ENCODE results near the gene SLC34A3. TPM values are rescaled to one million over a fixed set of nuclear protein-coding genes. Genes with fewer than 3 reads are reported as not detected.

SLC34A3 gene
- 10 to 100 TPM; 10.3 to 12.1 (median 11.4) TPM for polyA plus RNA-seq (ENCODE audit: insufficient read length in 3 of 3)
- long read RNA-seq, donor 1 = 0 reads
- long read RNA-seq, donor 2 = 0 reads
- long read RNA-seq, donor 3 = 0 reads
- long read RNA-seq, donor 4 = 0 reads
- long read RNA-seq, donor 5 = 0 reads
- long read RNA-seq, donor 6 = 0 reads
- long read RNA-seq, donor 7 = 0 reads
- long read RNA-seq, donor 8 = 0 reads
- long read RNA-seq, donor 9 = 0 reads
- long read RNA-seq, donor 10 = 0 reads
- long read RNA-seq, donor 11 = 0 reads
- long read RNA-seq, donor 12 = 0 reads
- long read RNA-seq, donor 13 = 0 reads
- long read RNA-seq, donor 14 = 0 reads
- long read RNA-seq, donor 15, partial matches to known transcripts = 0 of 1 reads
- long read RNA-seq, donor 15, other reads (novel, unspliced or antisense) = 0 of 1 reads
- long read RNA-seq, donor 16, partial matches to known transcripts = 0 of 1 reads
- long read RNA-seq, donor 16, other reads (novel, unspliced or antisense) = 0 of 1 reads

DNA sequence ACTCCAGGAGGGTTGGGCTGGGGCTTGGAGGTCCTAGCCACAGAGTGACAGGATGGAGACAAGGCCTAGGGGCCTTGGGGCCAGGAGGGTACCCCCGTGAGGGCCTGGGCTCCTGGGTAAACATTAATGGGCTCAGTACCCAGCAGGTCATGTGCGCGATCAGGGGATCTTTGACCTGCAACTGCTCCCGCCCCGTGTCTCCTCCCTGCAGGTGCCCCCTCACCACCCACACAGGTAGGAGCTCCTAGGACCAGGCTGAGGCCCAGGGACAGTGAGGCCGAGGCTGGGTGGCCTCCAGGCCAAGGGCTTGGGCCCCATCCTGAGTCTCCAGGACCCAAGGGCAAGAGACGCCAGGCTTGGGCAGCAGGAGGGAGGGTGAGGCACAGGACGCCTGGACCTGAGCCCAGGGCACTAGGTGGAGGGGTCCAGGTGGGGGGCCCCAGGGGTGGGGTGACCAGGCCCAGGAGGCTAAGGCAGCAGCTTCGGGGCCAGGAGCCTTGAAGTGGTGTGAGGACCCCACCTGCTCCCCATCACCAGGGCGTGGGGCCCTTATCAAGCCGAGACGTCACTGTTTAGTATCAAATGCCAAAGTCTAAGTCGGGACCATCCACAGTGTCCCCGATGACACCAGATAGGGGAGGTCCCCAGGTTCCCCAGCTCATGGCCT, at the start of gene SLC34A3:
TSS of gene SLC34A3 (plus strand) at position 197 of the 667 bp plus-strand sequence. CDS start 802 bp downstream, outside the sequence.
- no peak for DNase-seq

GRCh38 chr9:137181680-137182079, 49.0 kb upstream of the SLC34A3 start:
- DNase-seq = no peak

DNA sequence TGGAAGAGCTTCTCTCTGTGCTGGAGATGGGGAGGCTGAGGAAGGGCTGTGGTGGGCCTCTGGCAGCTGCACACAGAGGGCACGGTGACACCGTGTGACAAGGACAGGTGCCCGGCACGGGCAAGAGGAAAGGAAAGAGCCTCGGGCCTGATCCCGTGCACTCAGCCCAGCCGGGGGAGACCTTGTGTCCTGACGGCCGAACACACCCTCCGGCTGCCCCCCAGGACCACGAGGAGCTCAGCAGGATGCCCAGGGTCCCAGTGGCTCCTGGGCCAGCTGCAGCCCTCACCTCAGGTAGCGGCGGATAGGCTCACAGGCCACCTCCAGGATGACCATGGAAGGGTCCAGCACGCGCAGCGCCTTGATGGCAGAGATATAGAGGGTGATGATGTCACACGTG, 47.9 kb upstream of the SLC34A3 start:
- no peak for DNase-seq

- DNase-seq = no peak
Measured at GRCh38 chr9:137183980-137184595, 46.6 kb upstream of the SLC34A3 start.

DNA sequence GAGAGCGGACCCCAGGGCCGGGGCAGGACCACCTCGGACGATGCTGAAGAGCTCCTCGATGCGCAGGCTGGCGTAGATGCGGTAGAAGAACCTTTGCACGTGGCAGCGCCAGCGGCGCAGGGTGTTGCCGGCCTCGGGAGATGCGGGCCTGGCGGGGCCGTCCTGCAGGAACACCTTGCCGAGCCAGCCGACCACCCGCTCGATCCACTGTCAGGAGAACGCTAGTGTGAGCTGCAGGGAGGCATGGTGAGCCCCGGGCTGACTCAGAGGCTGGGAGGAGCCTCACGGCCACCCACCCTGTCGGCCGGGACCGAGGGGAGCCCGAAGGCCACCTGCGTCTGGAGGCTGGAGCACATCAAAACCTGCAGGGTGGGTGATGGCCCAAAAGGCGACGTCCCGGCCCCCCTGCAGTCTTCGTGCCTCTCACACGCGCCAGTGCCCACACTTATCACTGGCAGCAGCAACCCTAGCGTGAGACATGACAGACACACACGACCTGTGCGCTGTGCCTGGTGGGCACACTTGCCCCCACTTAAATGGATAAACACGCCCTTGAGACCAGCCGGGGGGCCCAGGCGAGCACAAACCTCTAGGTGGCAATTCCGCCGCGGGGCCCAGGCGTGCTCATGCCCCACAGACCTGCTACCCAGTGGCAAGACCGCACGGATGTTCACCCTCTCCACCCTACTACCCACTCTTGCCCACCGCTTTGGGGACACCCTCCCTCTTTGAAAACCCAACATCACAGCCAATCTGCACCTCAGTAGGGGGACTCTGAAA, 45.6 kb upstream of the SLC34A3 start:
- DNase-seq = no peak

GRCh38 chr9:137185921-137186320, 44.8 kb upstream of the SLC34A3 start:
- DNase-seq = no peak

- DNase-seq = no peak
Measured at GRCh38 chr9:137186385-137186784, 44.3 kb upstream of the SLC34A3 start.

GRCh38 chr9:137187386-137187785, 43.3 kb upstream of the SLC34A3 start:
- no peak for DNase-seq

DNA sequence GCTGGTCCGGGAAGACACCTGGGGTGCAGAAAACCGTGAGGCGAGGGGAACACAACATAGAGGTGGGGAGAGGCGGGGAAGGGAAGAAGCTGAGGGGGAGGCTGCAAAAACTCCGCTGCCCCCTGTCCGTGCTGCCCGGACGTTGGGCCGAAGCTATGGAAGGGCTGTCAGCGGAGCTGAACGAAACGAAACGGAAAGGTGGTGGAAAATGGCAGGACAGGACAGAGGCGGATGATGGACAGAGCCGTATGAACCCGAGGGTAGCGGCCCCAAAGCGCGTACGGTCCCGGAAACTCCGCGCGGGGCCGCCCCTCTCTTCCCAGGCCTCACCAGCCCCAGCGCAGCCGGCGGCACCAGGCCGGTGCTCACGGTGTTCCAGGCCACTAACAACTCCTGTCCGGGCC, 42.6 kb upstream of the SLC34A3 start:
- no peak for DNase-seq

- peak; percentile 93 for DNase-seq
Measured at GRCh38 chr9:137188490-137189296, 42.0 kb upstream of the SLC34A3 start, which contains the start of the genes ANAPC2 and SSNA1. Gene ANAPC2 (minus strand): TSS chr9:137188560. CDS start chr9:137188532, 28 bp downstream. Gene SSNA1 (plus strand): TSS chr9:137188676. CDS start chr9:137188727, 51 bp downstream.

DNA sequence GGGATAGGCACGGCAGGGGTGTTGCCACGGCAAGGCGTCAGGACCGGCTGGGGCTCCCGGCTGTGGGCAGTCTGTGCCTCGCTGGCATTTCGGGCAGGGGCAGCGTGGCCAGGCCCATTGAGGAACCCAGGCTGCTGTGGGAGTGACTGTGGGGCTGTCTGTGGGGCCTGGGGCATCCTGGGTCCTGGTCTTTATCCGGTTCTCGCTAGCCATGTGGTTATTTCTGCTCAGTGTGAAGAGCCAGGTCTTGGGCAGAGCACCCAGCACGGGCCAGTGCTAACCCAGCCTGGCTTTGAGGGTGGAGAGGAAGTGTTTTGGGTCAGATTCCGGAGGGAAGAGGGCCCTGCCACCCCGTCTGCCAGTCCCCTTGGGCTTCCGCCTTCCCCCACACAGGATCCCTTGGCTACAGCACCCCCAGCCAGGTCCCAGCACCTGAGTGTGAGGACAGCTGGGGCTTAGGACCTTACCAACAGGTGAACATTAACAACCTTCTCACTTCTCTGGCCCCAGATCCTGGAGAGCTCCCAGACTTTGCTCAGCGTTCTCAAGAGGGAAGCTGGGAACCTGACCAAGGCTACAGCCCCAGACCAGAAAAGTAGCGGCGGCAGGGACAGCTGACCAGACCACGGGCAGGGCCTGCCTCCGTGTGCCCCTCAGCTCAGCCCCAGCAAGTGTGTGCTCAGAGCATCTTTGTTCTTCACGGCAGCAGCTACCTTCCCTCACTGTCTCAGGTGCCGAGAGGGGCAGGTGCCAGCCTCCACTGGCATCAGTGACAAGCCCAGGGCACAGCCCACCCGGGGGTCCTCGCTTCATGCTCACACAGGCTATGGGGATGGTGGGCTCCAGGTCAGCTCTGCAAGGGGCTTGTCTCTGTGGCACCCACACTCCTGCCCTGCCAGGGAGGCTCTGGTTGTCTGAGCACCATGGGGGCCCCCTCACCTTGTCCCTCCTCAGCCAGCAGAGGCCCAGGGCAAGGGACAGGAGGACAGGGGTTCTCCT, 41.1 kb upstream of the SLC34A3 start:
- DNase-seq = no peak

GRCh38 chr9:137190315-137190856, 40.3 kb upstream of the SLC34A3 start:
- no peak for DNase-seq

GRCh38 chr9:137191245-137191644, 39.5 kb upstream of the SLC34A3 start:
- DNase-seq = no peak

DNA sequence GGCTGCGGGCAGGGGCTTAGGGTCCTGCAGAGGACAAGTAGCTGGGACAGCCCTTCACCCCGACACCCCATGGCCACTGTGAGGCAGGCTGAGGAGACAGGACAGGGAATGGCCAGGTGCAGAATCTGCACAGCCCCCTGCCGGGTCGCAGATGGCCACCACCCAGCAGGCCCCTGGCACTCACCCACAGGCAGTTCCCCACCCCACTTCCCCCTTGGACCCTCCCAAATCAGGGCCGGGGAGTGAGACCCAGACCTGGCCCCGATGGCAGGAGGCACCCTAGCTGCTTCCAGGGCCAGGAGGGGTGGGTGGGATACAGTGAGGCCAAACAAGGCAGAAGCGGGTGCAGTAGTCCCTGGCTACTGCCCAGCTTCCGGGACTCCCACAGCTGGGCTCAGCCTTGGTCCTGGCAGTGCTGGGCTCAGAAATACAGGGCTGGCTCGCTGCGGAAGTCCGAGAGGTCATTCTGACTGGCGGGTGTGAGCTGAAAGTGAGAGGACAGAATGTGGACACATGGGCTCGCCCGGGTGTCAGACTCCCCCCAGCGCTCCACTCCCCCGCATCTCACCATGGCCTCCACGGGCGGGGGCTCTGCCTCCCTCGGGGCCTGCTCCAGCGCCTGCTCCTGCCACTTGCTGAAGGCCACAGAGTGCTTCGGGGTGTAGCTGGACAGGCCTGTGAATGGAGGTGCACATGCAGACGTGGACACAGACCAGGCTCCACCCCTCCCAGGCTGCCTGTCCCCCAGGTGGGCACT, 38.8 kb upstream of the SLC34A3 start:
- no peak for DNase-seq

- DNase-seq = no peak
Measured at GRCh38 chr9:137192448-137192780, 38.3 kb upstream of the SLC34A3 start.

DNA sequence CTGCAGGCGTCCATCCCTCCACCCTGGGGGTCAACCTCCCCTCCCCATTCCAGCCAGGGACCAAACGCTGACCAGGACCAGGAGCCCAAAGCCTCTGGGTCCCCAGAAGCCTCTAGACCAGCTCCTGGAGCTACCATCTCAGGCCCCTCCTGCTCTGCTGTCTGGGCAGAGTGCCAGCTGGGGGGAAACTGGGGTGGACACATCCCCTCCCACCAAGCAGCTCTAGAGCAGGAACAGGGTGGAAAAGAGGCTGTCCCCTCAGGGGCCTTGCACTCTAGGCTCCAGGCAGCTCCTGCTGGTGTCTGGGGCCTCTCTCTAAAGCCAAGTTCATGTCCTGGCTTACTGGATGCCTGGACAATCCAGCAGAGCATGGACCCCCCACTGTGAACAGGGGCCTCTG, 37.8 kb upstream of the SLC34A3 start:
- DNase-seq = no peak

GRCh38 chr9:137193771-137194170, 36.9 kb upstream of the SLC34A3 start:
- DNase-seq = no peak

DNA sequence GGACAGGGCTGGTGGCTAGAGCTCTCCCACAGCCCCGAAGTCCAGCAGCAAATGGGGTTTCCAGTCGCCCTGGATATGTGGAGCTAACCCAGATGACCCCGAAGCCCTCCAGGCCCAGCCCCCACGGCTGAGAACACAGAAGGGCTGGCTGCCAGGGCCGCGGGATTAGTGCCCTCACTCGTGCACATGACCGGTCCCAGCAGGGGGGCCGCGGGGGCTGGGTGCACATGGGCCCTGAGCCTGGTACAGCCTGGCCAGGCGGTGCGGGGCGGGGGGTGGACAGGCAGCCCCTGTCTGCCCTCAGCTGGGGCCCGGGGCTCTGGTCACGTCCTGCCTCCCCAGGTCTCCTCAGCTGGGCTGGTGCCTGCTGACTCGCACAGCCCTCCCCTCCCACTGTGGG, 36.3 kb upstream of the SLC34A3 start:
- no peak for DNase-seq

- DNase-seq = no peak
Measured at GRCh38 chr9:137194909-137195308, 35.8 kb upstream of the SLC34A3 start.
